Trophoblast cell (in vitro differentiated cells and primary cell): ENCODE results near the gene CDKAL1.
"Not testable (repeated sequence)": the region's sequence is repeated elsewhere in the genome, so short reads cannot be mapped to it uniquely, and the experiment has no call there.

Experiments
- DNase-seq, 2 donors: peaks; one replicate each; pipeline ENCODE4 v3.0.0-alpha.2; 2016
- H2AFZ ChIP-seq: 2 replicates; pipeline ENCODE4 v1.6.1; 2013; ENCODE audit warnings: low read length, moderate library complexity, mild to moderate bottlenecking; ENCODE audit not compliant: insufficient read depth, poor library complexity
- H2AK5ac ChIP-seq: 2 replicates; pipeline ENCODE4 v1.6.1; 2013; ENCODE audit warnings: mild to moderate bottlenecking, low read length
- H2BK120ac ChIP-seq: 2 replicates; pipeline ENCODE4 v1.6.1; 2013; ENCODE audit warnings: low read length, mild to moderate bottlenecking, moderate library complexity; ENCODE audit not compliant: insufficient read depth, poor library complexity
- H2BK12ac ChIP-seq: 2 replicates; pipeline ENCODE4 v1.6.1; 2013; ENCODE audit warnings: mild to moderate bottlenecking, low read length, moderate library complexity
- H2BK5ac ChIP-seq: 2 replicates; pipeline ENCODE4 v1.6.1; 2013; ENCODE audit warnings: low read length, low read depth, moderate library complexity, mild to moderate bottlenecking; ENCODE audit not compliant: poor library complexity
- H3K14ac ChIP-seq: 2 replicates; pipeline ENCODE4 v1.6.1; 2013; ENCODE audit warnings: mild to moderate bottlenecking, low read length
- H3K18ac ChIP-seq: 2 replicates; pipeline ENCODE4 v1.6.1; 2013; ENCODE audit warnings: mild to moderate bottlenecking, low read length
- H3K23ac ChIP-seq: 2 replicates; pipeline ENCODE4 v1.6.1; 2013; ENCODE audit warnings: low read length
- H3K27ac ChIP-seq: 2 replicates; pipeline ENCODE4 v1.5.1; 2013; ENCODE audit warnings: low read depth, mild to moderate bottlenecking, inconsistent platforms, low read length, moderate library complexity
- H3K27me3 ChIP-seq: 2 replicates; pipeline ENCODE4 v1.6.1; 2013; ENCODE audit warnings: inconsistent platforms, mild to moderate bottlenecking, low read length, moderate library complexity; ENCODE audit not compliant: insufficient read depth
- H3K36me3 ChIP-seq, 2 experiments: 1 replicate in 1 of 2; 2 replicates in 1 of 2; pipeline ENCODE4 v1.6.1; 2013; ENCODE audit warnings: low read length in 2 of 2, mild to moderate bottlenecking in 2 of 2, moderate library complexity in 1 of 2; ENCODE audit not compliant: insufficient read depth in 2 of 2, control insufficient read depth in 1 of 2
- H3K4ac ChIP-seq: 2 replicates; pipeline ENCODE4 v1.6.1; 2013; ENCODE audit warnings: low read depth, mild to moderate bottlenecking, low read length, moderate library complexity
- H3K4me1 ChIP-seq, 2 experiments: 1 replicate in 1 of 2; 2 replicates in 1 of 2; pipeline ENCODE4 v1.6.1; 2013; ENCODE audit warnings: low read length in 2 of 2, mild to moderate bottlenecking in 2 of 2, moderate library complexity in 1 of 2; ENCODE audit not compliant: insufficient read depth in 2 of 2, control insufficient read depth in 1 of 2
- H3K4me2 ChIP-seq: 2 replicates; pipeline ENCODE4 v1.6.1; 2013; ENCODE audit warnings: inconsistent platforms, mild to moderate bottlenecking, low read length, moderate library complexity
- H3K4me3 ChIP-seq: 2 replicates; pipeline ENCODE4 v1.5.1; 2013; ENCODE audit warnings: mild to moderate bottlenecking, low read depth, low read length, inconsistent platforms
- H3K79me1 ChIP-seq: one replicate; pipeline ENCODE4 v1.6.1; 2013; ENCODE audit warnings: low read length
- H3K79me2 ChIP-seq: 2 replicates; pipeline ENCODE4 v1.6.1; 2013; ENCODE audit warnings: low read length, mild to moderate bottlenecking; ENCODE audit not compliant: control insufficient read depth, insufficient read depth, poor library complexity
- H3K9ac ChIP-seq: 2 replicates; pipeline ENCODE4 v1.6.1; 2013; ENCODE audit warnings: mild to moderate bottlenecking, low read length
- H3K9me3 ChIP-seq: 2 replicates; pipeline ENCODE4 v1.6.1; 2013; ENCODE audit warnings: low read depth, mild to moderate bottlenecking, control low read depth, inconsistent platforms, low read length; ENCODE audit not compliant: insufficient read depth
- H4K12ac ChIP-seq: 2 replicates; pipeline ENCODE4 v1.6.1; 2013; ENCODE audit warnings: low read depth, mild to moderate bottlenecking, low read length, moderate library complexity
- H4K8ac ChIP-seq: 2 replicates; pipeline ENCODE4 v1.6.1; 2013; ENCODE audit warnings: low read depth, mild to moderate bottlenecking, low read length, moderate library complexity
- H4K91ac ChIP-seq: one replicate; pipeline ENCODE4 v1.6.1; 2013; ENCODE audit warnings: low read depth, mild to moderate bottlenecking, low read length, moderate library complexity
- WGBS: extraction: QIAGEN DNeasy Blood & Tissue Kit; methylation state at CpG from one replicate; pipeline ENCODE4 v1.1.7; 2013; ENCODE audit warnings: missing lambda C conversion rate; ENCODE audit not compliant: insufficient read length, insufficient coverage; ENCODE audit errors: extremely low coverage; 5-methylcytosine and 5-hydroxymethylcytosine counted together

CDKAL1 gene

DNA sequence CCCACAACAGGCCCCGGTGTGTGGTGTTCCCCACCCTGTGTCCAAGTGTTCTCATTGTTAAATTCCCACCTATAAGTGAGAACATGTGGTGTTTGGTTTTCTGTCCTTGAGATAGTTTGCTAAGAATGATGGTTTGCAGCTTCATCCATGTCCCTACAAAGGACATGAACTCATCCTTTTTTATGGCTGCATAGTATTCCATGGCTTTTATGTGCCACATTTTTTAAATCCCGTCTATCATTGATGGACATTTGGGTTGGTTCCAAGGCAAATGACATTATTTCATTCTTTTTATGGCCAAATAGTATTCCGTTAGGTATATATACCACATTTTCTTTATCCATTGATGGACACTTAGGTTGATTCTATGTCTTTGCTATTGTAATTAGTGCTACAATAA lies 186.9 kb downstream of the CDKAL1 start:
- not testable (repeated sequence) for H3K18ac ChIP-seq, H3K27me3 ChIP-seq, H2BK12ac ChIP-seq, H3K79me1 ChIP-seq, H2BK120ac ChIP-seq, H3K4me3 ChIP-seq, H3K14ac ChIP-seq, H2AFZ ChIP-seq, H3K4me2 ChIP-seq, H3K4ac ChIP-seq, H4K8ac ChIP-seq, H2BK5ac ChIP-seq, H2AK5ac ChIP-seq, H3K79me2 ChIP-seq, H3K4me1 ChIP-seq, H3K9ac ChIP-seq, H3K23ac ChIP-seq, H4K12ac ChIP-seq, H3K27ac ChIP-seq, H3K36me3 ChIP-seq, H3K9me3 ChIP-seq, DNase-seq, H4K91ac ChIP-seq
- WGBS = no CpG with 5 or more reads among the region's 3 CpGs

DNA sequence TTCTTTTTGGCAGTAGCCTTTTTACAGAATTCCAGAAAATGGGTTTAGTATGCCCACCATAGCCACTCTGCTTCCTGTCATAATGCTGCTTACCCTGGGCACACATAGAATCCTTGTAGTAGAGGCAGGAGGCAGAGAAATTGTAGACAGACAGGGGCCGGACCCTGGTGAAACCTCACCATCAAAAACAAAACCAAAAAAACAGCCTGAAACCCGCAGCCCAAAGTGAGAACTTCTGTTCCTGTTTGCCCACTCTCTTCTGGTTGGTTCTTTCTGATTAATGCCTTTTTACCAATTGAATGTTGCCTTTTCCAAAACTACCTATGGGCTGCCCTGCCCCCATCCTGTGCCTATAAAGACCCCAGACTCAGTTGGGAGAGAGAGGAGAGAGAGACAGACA lies 188.2 kb downstream of the CDKAL1 start:
- H3K4me1 ChIP-seq = peaks cover 2 to 8% of the 10 kb centered on the region in 2 experiments
- no peaks in the 10 kb centered on the region for H3K9me3 ChIP-seq
- no peak overlapping the region for H3K9ac ChIP-seq
- WGBS = no CpG with 5 or more reads among the region's 2 CpGs
- no peaks in the 10 kb centered on the region for H3K79me2 ChIP-seq
- peaks cover 2% of the 10 kb centered on the region for H3K79me1 ChIP-seq
- H3K4me2 ChIP-seq = no peak overlapping the region
- H3K14ac ChIP-seq = no peak overlapping the region
- H3K4me3 ChIP-seq = no peak overlapping the region
- H2AFZ ChIP-seq = no peak overlapping the region
- no peak overlapping the region for H4K12ac ChIP-seq
- no peaks in the 10 kb centered on the region for H3K27me3 ChIP-seq
- no peak overlapping the region for H3K27ac ChIP-seq
- no peak overlapping the region for H4K8ac ChIP-seq
- H4K91ac ChIP-seq = no peak overlapping the region
- H2BK5ac ChIP-seq = no peak overlapping the region
- no peak overlapping the region for H2AK5ac ChIP-seq
- no peak overlapping the region for H3K4ac ChIP-seq
- no peak overlapping the region for H3K18ac ChIP-seq
- no peak overlapping the region for H3K23ac ChIP-seq
- no peak for DNase-seq
- H2BK12ac ChIP-seq = no peak overlapping the region
- H3K36me3 ChIP-seq = no peaks in the 10 kb centered on the region
- H2BK120ac ChIP-seq = no peak overlapping the region

DNA sequence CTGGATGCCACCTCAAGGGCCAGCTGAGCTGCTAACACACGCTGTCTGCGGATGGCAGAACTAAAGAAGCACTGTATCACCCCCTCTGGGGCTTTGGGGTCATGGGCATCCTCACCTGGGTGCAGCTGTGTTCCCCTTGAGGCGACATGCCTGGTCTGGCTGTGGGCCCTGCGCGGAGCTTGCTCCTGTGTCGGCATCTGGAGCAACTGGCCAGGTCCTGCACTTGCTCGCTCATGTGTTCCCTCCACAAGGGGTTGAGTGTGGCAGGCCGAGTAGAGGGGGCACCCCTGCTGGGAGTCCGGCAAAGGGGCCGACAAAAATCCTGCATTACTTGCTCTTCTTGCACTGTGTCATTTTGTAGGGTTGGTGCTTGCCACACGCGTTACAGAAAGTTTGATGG lies 189.0 kb downstream of the CDKAL1 start:
- DNase-seq = no peak
- no peak overlapping the region for H4K91ac ChIP-seq
- no peak overlapping the region for H3K14ac ChIP-seq
- H3K4me2 ChIP-seq = no peak overlapping the region
- H3K36me3 ChIP-seq = no peaks in the 10 kb centered on the region
- no peak overlapping the region for H3K27ac ChIP-seq
- no peaks in the 10 kb centered on the region for H3K27me3 ChIP-seq
- H4K8ac ChIP-seq = no peak overlapping the region
- H2BK5ac ChIP-seq = no peak overlapping the region
- peaks cover 2 to 8% of the 10 kb centered on the region in 2 experiments for H3K4me1 ChIP-seq
- H4K12ac ChIP-seq = no peak overlapping the region
- no peaks in the 10 kb centered on the region for H3K79me2 ChIP-seq
- H3K9me3 ChIP-seq = no peaks in the 10 kb centered on the region
- WGBS = no CpG with 5 or more reads among the region's 12 CpGs
- no peak overlapping the region for H3K9ac ChIP-seq
- H3K4me3 ChIP-seq = no peak overlapping the region
- H2AK5ac ChIP-seq = peak overlapping the region; percentile 24
- H3K79me1 ChIP-seq = peaks cover 2% of the 10 kb centered on the region
- H2BK12ac ChIP-seq = no peak overlapping the region
- peak overlapping the region; percentile 54 for H3K18ac ChIP-seq
- H3K23ac ChIP-seq = no peak overlapping the region
- no peak overlapping the region for H3K4ac ChIP-seq
- no peak overlapping the region for H2AFZ ChIP-seq
- H2BK120ac ChIP-seq = no peak overlapping the region

DNA sequence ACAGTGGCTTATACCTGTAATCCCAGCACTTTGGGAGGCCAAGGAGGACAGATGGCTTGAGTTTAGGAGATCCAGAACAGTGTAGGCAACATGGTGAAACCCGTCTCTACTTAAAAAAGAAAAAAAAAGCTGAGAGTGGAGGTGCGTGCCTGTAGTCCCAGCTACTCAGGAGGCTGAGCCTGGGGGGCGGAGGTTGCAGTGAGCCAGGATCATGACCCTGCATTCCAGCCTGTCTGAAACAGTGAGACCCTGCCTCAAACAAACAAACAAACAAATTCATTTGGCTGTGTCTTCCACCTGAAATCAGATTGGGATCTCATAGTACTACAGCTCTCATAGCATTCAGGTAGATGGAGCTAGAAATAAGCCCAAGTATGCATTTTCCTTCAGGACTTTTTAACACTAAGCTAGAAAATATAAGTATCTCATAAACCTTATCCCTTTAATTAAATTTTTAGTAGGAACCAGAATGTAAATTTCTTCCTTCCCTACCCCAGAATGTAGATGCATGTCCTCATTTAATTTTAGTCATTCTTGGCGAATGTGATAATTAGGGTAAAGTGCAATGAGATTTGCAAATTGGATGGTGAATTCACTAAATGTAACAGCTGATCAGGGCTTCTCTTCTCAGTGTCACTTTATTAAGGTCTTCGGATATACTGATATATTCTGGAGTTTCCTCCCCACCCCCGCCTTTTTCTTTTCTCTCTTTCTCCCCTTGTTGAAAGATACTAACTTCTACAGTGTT lies 190.4 kb downstream of the CDKAL1 start:
- DNase-seq = no peak
- Histone ChIP-seq H3K9me3 (no peaks in the 10 kb centered on the region), H3K36me3 (no peaks in the 10 kb centered on the region), H4K12ac (no peak overlapping the region), H2BK12ac (no peak overlapping the region), H4K91ac (no peak overlapping the region), H4K8ac (no peak overlapping the region), H2AK5ac (no peak overlapping the region), H2AFZ (no peak overlapping the region), H3K27ac (no peak overlapping the region), H3K4ac (no peak overlapping the region), H3K18ac (no peak overlapping the region), H3K27me3 (no peaks in the 10 kb centered on the region), H3K9ac (no peak overlapping the region), H3K14ac (no peak overlapping the region), H2BK120ac (no peak overlapping the region), H3K4me1 (peaks cover 2 to 8% of the 10 kb centered on the region in 2 experiments), H2BK5ac (no peak overlapping the region), H3K79me1 (peaks cover 2% of the 10 kb centered on the region), H3K79me2 (no peaks in the 10 kb centered on the region), H3K23ac (no peak overlapping the region), H3K4me2 (no peak overlapping the region), H3K4me3 (no peak overlapping the region)
- no CpG with 5 or more reads among the region's 6 CpGs for WGBS
